HG03520 (cell line): ENCODE measurements around the gene RUNX3.
"Not testable (repeated sequence)": the region's sequence is repeated elsewhere in the genome, so short reads cannot be mapped to it uniquely, and the experiment has no call there.

ENCODE experiments used
- ATAC-seq: cut with Tn5 transposase; IDR thresholded peaks from one replicate; pipeline ENCODE4 v1.9.1; 2021; ENCODE audit warnings: mild to moderate bottlenecking, moderate library complexity; ENCODE audit not compliant: unreplicated experiment

The RUNX3 gene

GRCh38 chr1:24915816-24916602 is 14.1 kb downstream of the RUNX3 start:
- no peak for ATAC-seq

- no peak for ATAC-seq
Measured at GRCh38 chr1:24914226-24915069, 15.6 kb downstream of the RUNX3 start.

- ATAC-seq, result no peak
Measured at GRCh38 chr1:24913616-24914225, 16.4 kb downstream of the RUNX3 start.

- ATAC-seq, result no peak
Measured at GRCh38 chr1:24913274-24913604, 16.8 kb downstream of the RUNX3 start.

GRCh38 chr1:24912376-24913273 is 17.5 kb downstream of the RUNX3 start:
- no peak for ATAC-seq

- ATAC-seq, result no peak
Measured at GRCh38 chr1:24911651-24912155, 18.4 kb downstream of the RUNX3 start.

- no peak for ATAC-seq
Measured at GRCh38 chr1:24910751-24911650, 19.1 kb downstream of the RUNX3 start.

- ATAC-seq, result no peak
Measured at GRCh38 chr1:24910210-24910609, 19.9 kb downstream of the RUNX3 start.

GRCh38 chr1:24909388-24909898 is 20.6 kb downstream of the RUNX3 start:
- ATAC-seq, result no peak

- ATAC-seq, result no peak
Measured at GRCh38 chr1:24908591-24909259, 21.4 kb downstream of the RUNX3 start.

- ATAC-seq, result not testable (repeated sequence)
Measured at GRCh38 chr1:24907587-24908294, 22.3 kb downstream of the RUNX3 start.

- no peak for ATAC-seq
Measured at GRCh38 chr1:24906760-24907490, 23.2 kb downstream of the RUNX3 start.

GRCh38 chr1:24905979-24906720 is 23.9 kb downstream of the RUNX3 start:
- no peak for ATAC-seq

- no peak for ATAC-seq
Measured at GRCh38 chr1:24905355-24905978, 24.6 kb downstream of the RUNX3 start.

GRCh38 chr1:24904731-24905354 is 25.2 kb downstream of the RUNX3 start:
- no peak for ATAC-seq
